Activated T-helper 1 cell treated with anti-CD3 and anti-CD28 coated beads, Interleukin-2, amount 50 U/mL, for 16 hours (primary cell): ENCODE results near the gene MEPE.
"Not testable (repeated sequence)": the region's sequence is repeated elsewhere in the genome, so short reads cannot be mapped to it uniquely, and the experiment has no call there.

Experiments used
- DNase-seq, 2 donors: peaks; one replicate each; pipeline ENCODE4 v3.0.0-alpha.2; 2020; ENCODE audit warnings: low read depth in 1 of 2, low spot score in 1 of 2

MEPE gene

DNA sequence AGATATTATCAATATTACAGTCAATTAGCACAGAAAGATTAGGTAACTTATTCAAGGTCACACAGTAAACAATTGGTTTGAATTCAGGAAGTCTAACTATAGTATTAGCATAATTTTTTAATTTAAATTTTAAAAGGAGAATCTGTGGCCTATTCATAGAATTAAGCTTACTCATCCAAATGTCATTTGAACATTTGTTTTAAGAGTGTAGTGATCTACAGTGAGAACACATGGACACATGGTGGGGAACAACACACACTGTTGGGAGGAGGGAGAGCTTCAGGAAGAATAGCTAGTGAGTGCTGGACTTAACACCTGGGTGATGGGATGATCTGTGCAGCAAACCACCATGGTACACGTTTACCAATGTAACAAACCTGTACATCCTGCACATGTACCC is 48.3 kb downstream of the MEPE start:
- no peak for DNase-seq

DNA sequence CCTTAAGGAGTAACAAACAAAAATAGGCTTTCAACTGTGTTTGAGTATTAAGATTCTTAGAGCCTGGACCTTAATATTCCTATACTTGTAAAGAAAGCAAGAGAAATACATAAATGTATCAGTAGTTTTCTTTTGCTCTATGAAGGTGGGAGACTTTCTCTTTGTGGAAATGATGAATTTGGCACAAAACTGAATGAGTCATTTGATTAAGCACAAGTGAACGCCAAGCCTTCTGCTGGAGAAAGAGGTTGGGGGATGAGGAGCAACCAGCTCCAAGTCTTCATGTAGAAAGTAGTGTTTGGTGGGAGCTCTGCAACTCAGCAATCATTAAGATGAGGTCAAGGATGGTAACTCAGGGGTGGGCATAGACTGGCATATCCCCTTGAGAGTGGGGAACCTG is 49.6 kb downstream of the MEPE start:
- DNase-seq: no peak

DNA sequence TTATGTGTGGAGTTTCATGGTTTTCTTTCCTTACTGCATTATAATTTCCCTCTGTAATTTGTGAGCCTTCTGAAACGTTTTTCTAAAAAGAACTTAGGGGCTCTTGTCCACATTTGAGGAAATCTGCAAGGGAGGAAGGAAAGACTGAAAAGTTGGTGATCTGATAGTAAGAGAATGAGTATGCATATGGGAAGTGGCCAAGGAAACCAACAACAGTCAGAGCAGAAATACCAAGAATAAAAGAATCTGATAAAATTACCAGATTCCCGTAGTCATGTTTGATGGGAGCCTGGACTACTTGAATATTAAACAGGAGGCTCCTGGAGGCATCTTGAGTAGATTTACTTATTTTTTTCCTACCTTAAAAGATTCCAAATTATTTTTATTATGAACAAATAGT is 50.1 kb downstream of the MEPE start:
- DNase-seq: no peak

DNA sequence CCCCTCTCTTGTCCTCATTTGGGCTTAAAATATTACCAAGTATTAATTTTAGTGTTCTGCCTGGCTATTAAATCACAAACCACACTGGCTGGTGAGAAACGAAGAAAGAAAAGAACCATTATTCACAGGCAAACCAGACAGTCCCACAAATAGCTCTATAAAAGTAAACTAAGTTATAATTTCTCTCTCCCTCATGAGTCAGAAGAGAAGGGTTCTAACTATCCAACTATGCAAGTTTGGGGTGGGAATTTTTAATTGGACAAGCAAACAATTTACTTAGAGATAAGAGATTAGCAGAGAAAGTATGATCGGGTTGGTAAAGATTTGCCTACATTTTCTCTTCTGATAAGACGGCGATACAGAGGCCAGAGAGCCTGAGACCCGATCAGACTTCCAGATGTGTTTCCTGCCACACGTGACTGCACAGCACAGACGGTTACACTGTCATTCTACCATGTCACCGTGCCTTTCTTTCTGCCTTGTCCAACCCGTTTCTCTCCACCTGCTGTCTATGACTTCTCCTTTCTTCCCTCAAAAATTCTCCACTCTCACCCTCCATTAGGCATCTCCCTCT is 52.3 kb downstream of the MEPE start:
- no peak for DNase-seq

DNA sequence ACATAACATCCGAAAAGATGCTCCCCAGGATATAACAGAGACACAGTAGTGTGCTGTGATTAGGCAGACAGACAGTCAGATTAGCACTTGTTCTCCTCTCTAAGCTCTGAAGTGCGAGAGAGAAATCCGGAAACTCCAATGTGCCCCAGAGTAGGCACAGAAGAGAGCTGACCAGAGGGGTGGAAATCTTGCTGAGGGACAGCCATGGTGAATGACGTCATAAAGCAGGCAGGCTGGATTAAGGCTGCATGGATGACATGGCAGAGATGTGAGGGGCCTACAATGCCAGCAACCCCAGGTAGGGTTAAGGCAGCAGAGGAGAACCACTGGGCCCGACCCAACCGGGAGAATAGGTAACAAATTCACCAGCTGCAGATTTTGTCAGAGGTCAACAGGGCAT is 53.3 kb downstream of the MEPE start:
- DNase-seq: no peak

DNA sequence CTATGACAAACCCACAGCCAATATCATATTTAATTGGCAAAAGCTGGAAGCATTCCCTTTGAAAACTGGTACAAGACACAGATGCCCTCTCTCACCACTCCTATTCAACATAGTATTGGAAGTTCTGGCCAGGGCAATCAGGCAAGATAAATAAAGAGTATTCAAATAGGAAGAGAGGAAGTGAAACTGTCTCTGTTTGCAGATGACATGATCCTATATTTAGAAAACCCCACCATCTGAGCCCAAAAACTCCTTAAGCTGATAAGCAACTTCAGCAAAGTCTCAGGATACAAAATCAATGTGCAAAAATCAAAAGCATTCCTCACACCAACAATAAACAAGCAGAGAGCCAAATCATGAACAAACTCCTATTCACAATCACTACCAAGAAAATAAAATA is 58.0 kb downstream of the MEPE start:
- not testable (repeated sequence) for DNase-seq

DNA sequence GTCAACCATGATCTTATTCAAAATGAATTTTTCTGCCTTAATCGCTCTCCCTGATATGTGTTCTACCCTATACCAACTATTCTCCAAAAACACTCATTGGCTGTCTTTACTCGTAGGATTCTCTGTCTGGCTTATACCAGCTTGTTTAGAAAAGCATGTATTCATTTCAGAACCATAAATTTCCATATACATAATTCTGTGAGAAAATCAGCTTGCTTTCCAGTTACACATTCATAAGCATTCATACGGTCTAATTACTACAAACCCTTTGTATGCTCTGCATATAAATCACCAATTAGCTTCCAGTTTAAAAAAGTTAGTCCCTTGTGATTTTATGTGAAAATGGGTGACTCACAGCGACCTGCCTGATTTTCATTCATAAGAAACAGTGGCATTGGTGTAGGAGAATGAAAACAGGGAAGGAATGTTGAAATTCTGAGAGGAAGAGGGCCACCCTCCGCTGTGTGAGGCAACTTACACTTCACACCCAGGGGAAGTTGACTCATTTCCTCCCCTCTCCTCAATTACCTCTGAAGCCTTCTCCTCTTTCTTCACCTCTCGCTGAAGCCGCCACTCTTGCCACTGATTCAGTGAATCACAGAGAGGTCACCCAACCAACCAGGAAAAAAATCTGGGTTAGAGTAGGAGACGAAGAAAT is 63.3 kb downstream of the MEPE start:
- no peak for DNase-seq
